ENCODE measurements around the gene NRP1.
"Not testable (repeated sequence)": the region's sequence is repeated elsewhere in the genome, so short reads cannot be mapped to it uniquely, and the experiment has no call there.

Gene NRP1

DNA sequence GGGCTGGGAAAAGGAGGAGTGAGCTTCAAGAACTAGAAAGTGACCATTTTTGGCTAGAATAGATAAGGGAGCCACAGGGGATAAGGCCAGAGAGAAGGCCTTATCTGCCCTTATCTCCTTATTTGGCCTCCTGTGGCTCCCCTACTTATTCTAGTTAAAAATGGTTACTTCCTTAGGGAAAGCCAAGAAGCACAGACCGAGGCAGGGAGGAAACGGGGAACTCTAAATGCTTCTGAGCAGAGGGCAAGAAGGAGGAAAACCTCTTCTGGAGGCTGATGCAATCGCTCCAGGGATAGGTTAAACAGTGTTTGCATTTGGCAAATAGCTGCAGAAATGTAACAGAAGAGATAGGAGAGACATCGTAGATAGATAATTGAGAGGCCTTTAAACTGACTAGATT, 18.6 kb downstream of the NRP1 start:
- DNase-seq = no peak

DNA sequence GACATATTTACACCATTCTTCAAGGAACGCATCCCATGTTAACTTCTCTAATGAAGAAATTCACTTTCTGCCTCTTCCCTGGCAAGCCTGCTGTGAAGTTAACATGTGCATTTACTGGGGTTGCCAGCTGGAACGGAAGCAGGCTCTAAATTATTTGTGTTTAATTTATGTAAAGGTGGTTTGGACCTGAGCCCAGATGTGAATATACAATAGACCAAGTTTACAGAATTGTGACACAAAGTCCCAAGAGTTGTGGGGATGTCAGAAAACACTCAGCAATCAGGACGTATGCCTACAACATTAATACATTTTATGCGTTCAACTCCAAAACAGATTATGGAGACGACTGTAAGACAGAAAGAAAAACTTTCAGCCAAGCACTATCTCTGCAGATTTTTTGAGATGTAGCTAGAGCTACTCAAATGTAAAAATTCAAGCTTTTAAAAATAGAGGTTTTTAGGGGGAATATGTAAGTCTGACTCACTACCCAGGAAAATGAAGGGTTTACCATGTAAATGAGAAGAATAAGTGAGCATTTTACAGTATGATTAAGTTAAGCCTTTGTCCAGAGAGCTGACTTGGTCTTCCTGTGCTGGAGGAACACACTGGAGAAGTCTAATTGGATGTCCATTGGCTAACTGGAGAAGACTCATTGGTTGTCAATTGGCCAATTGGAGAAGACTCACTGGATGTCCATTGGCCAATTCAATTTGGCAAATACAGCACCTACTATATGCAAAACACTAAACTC, 19.5 kb downstream of the NRP1 start:
- DNase-seq = no peak

DNA sequence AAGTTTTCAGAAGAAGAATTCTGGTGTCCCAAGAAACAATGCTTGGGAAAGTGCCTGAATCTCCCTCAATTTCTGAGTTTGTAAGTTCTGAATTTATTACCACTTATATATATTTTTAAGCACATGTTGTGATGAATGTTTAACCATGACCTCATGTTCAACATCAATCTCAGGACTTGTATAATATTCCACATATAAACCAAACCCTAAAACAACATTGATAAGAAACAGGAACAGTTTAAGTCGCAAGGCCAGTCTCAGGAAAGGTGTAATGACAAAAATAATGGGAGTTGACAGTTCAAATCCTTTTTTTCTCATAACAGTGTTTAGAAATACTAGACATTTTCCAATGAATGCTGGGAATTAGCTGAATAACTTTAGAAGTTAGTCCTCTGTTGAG, 22.8 kb downstream of the NRP1 start:
- DNase-seq = no peak

DNA sequence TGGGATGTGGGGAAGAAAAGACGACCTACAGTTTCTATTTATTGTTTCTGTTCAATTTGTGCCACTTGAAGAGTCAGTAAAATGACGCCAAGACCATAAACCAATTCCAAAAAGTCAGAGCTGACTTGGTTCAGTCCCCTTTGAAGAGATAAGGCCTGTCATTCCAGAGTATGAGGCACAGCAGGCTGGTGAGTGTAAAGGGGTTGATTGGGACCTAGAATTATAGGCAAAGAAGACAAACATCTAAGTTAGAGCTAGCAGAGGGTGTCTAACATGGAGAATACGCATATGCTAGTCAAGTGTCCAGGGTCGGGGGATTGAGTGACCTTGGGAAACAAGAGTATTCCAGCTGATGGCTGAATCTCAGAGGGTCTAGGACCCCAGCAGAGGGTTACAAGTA, 23.6 kb downstream of the NRP1 start:
- DNase-seq = no peak

DNA sequence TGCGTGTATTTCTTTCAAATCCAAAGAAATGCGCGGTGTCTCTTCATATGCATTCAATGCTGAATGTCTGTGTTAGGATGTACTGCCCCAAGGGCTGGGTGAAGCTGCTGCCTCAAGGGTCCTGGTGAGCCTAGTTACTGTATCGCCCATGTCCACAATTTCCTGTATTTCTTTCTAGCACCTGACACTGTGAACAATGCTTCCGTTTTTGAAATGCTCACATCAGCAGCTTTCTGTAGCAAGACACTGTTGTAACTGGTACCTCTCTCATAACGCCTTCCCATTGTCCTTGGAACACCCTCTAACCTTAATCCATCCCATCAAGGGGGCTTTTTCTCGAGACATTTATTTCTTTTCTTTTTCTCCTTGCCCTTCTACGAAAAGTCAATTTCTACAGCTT, 25.1 kb downstream of the NRP1 start:
- no peak for DNase-seq

DNA sequence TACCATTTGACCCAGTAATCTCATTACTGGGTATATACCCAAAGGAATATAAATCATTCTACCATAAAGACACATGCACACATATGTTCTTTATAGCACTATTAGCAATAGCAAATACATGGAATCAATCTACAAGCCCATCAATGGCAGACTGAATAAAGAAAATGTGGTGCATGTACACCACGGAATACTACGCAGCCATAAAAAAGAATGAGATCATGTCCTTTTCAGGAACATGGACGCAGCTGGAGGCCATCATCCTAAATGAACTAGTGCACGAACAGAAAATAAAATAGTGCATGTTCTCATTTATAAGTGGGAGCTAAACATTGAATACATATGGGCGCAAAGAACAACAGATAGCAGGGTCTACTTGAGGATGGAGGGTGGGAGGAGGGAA, 26.6 kb downstream of the NRP1 start:
- no peak for DNase-seq

DNA sequence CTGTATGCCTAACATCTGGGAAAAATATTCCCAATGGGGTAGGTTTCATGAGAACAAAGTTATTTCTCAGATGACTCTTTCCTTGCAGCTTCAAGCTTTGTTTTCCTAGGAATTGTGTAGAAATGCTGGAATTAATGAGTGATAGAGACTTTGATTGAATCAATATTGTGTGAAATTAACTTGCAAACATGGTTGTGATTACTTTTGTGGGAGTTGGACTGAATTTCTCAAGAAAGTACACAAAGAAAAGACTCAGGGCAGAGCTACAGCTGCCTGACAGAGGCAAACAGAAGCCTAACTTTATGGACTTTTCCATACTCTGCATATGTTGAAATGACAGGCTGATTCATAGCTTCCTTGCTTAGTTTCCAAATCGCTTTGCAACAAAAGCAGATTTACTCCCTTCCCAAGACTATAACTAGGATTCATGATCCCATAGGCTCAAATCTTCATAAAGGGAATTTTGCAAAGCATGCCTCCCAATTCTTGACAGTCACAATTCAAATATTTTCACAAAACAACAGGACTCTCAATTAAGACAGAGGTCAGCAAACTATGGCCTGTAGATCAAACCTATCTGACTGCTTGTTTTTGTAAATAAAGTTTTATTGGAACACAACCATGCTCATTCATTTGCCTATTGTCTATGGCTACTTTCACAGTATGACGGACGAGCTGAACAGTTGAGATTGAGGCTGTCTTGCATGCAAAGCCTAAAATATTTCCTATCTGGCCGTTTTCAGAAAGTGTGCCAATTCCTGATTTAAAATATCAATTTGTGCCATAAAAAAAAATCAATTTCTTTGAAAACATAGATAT, 27.6 kb downstream of the NRP1 start:
- no peak for DNase-seq

DNA sequence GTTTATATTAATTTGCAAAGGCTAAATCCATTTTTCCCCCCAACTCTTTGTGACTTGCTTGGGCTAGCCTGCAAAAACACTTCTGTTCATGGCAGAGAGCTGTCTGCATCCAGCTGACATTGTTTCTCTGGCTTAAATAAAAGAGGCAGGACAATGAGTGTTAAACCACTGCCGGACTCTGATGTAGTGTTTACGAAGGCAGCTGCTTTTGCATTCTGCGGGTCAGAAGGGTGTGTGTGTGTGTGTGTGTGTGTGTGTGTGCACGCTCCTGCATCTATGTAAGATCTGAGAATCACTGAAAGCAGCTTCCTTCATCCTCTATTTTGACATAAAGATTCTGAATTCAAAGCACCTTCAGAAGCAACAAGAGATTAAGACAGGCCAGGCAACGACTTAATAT, 28.3 kb downstream of the NRP1 start:
- no peak for DNase-seq

DNA sequence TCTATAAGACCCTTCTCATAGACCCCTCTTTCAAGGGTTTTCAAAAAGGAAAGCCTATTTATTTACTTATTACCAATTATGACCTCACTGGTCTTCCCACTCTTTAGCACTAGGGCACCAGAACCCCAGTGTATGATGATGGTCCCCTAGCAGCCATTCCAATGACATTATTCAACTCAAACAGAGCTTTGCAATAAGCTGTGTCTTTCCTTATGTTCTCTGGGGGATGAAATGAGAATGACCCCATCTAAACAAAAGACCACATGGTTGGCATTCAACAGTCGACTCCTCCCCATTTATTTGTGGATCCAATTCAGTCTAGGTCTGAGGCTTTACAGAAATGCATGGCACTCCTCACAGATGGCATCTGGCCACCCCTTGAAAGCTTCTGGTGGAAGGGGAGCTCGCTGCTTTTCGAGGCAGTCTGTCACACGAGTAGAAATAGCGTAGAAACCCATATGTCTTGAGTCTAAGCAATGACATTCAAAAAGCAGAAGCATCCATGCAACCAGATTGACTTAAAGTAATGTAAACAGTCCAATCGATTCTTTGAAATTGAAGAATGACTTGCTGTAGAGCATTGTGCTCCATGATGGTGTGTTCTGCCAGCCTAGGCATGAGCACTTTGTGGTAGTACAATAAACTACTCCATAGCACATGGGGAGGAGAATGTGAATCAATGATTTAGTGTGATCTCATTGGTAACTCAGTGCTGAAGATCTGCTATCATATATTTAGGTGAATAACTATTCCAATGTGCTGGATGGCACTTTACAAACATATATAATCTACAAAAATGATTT, 29.8 kb downstream of the NRP1 start:
- DNase-seq = no peak

DNA sequence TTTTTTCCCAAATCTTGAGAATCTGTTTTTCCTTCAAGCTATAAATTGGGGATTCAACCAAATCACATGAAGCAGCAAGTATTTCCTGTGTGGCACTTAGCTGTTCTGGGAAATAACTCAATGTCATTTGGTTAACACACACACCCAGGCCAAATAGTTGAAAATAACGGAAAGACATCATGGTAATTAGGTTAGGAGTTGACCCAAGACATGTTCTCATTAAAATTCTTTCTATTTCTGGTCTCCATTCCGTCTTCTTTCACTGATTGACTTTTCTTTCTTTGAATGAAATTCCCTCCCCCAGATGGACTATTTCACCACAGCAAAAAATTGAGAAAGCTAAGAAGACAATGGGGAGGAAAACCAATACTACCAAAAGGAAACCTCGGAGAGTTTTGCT, 30.5 kb downstream of the NRP1 start:
- no peak for DNase-seq

DNA sequence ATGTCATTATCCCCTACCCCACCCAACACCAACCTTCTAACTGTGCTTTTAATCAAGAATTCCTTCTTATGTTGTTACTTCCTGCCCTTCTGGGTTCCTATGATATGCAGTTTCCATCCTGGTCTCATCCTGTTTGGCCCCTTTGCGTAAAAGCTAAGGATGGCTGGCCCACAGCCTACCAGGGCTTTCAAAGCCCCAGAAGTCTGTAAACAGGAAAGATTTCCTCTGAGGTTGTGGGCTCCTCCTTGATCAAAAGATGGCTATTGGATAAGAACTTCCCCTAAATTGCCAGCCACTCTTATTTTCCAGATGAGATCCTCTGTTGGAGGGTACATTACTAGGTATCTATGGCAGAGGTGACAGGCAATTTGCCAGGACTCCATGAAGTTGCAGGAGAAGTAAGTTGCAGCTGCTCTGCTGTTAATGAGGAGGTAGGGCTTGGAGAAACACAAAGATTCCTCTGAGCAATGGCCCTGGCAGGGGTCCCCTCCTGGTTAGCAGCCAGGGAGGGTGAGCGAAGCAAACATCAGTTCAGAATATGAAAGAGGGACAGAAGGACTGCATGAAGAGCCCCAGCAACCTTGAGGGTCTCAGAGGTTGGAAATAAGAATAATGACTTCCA, 32.1 kb downstream of the NRP1 start:
- no peak for DNase-seq

DNA sequence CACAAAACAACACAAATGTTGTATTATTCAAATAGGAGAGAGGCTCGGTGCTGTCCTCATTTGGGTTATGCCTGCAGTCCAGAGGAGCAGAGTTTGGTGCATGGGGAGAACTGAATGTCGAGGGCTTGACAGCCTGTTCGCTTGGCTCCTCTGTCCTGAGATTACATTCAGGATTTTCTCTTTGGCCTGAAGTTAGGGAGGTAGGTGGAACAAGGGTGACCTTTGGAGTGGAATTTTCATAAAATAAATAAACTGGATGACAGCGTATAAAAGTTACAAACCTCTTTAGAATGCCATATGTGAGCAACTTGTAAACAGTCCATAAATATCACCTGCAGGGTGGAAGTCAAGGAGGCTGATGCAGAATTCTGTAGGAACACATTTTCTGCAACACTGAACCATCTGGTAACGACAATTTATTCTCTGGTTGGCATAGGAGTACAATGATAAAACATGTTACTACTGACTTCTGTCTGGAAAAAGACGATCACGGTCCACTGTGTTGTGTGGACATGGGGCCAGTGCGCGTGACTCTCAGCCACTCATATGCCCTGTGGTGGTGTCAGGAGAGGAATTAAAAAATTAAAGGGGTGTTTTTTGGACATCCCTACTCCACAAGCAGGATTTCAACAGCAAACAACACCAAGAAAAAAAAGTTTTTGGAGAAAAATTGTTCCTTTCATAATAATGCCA, 33.2 kb downstream of the NRP1 start:
- no peak for DNase-seq

DNA sequence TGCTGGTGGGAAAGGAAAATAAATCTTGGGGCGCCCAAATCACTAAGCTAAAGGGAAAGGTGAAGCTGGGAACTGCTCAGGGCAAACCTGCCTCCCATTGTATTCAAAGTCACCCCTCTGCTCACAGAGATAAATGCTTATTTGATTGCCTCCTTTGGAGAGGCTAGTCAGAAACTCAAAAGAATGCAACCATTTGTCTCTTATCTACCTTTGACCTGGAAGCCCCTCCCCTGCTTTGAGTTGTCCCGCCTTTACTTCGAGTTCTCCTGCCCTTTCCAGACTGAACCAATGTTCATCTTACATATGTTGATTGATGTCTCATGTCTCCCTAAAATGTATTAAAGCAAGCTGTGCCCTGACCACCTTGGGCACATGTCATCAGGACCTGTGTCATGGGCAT, 33.9 kb downstream of the NRP1 start:
- DNase-seq = not testable (repeated sequence)

DNA sequence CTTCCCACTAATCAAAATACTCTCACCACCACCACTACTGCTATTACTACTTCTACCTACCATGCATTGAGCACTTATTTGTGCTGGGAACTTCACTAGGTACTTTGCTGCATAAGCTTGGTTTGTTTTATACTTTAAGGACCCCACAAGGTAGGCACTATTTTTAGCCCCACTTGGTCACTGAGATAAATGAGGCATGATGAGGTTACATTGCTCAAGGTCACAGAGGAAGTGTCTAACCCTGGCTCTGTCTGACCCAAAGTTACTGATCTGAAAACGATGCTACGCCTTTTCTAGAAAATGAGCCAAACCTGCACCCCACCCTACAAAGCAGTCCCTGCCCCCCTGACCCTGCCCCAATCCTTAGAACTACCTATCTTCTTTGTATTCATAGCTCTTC, 35.6 kb downstream of the NRP1 start:
- no peak for DNase-seq

DNA sequence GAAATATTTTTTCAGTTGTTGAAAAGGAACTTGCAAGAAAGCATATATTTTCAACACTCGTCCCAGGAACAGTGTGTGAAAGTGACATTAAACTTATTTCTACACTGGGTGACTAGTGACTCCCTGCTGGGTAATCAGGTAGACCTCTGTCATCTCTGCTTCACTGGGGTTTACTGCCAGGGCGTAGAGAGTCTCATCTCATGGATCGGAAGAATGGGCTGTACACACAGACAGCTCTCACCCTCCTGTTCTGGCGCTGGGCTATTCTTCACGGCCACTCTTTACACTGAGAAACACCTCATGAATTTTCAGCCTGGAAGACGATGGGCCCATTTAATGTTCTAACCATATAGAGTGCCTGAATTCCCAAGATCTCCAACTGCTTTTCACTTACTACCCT, 36.4 kb downstream of the NRP1 start:
- no peak for DNase-seq

DNA sequence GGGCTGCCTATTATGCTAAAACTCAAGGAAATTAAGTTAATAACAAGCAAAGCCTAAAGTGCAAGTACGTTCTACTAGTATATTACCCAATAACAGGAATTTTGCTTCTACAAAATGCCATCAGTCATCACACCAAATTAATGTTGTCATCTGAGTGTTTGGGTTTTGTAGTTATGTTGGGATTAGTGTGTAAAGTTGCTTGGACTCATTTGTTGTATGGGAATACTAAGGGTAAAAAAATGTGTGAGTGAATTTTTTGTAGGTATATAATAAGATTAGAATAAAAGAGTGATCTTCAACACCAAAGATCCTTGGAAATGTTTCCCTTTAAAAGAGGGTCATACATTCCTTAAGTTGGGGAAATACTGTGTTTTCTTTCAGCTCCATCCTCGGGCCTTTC, 38.6 kb downstream of the NRP1 start:
- no peak for DNase-seq

DNA sequence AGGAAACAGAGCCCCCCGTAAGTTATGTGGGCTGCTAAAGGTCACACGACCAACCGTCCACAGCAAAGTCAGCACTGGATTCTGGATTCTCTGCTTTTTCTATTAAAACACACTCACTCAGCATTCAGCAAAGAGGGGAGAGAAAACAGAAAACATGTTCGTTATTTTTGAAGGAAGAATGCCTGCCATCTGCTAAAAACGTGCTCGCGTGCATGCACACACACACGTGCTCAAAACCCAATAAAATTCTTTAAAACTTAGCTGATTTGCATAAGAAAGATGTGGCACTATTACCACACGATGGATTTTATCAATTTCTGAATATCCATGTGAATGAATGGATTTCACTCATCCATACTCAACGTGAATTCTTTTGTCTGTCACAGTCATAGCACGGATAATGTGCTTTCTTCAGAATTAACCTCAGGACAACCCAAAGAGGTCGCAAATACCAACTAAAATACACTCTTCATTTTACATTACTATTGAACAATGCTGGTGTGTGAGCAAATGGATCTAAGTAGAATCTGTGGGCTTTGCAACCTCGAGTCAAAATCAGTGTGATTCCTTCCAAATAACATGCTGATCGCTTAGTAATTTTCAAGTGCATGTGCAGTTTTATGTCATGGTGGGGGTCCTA, 40.8 kb downstream of the NRP1 start:
- no peak for DNase-seq

DNA sequence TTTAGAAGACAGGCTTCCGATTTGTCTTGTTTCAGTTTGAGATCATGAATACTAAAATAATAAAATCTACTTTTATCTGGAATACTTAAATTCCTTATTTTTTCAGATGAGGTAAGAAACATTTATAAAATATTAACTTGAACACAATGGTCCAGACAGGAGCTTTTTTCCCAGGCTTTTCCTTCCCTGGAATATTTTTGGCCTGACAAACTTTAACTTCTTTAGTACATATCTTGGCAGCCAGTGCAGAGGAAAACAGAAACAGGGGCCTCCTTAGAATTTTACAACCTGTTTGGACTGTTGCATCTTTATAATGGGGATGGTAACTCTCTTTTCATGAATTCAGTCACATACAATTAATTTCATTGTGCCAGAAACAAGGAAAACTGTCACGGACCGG, 41.4 kb downstream of the NRP1 start:
- no peak for DNase-seq

DNA sequence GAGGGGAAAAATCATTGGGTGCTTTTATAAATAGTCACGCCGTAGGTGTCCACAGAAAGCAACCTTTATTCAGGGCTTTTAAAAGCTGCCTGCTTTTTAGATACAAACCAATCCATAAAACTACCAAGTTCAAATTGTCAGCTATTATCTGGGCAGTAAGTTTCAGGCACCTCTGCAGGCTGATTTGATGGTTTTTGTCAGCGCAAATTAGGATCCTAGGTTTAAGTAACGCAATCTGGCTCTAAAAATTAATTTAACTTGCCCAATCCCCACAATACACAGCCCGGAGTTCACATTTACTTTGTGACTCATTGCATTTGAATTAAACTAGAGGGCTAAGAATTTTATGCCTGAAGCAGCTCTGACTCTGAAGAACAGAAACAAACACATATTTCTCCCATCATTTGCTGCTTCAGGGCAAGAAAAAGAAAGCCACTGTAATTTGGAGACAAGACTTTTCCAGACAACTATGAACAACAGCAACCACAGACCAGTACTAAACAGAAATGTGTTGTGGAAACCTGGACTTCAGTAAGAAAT, 43.3 kb downstream of the NRP1 start:
- no peak for DNase-seq

DNA sequence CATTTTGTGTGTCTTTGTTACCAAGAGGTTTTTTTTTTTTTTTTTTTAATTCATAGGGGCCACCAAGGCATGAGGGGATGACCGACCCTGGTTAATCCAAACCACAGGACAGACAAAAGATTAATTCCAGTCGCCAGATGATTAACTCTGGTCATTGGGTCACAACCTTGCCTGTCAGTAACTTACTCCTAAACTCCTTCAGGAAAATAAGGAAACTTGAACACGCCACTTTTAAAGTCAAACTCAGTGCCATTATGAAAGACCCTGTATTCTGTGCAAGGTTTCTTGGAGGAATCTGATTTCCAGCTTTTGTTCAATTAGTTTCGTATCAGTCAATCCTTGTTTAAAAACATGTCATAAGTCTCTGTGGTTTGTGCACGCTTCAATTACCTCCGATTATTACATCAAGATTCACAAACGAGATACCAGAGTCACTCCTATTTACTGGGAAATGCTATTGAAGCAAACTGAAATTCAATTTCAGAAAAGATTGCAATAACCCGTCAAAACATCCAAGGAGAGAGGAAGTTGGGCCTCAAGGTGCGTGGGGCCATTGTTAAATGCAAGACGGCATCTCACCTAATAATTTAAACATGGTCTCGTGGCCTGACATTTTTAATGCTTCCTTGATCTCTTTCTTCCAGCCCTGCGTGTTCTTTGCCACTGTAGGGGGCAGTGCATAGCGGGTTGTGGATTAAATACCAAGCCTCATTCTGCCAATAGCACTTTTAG, 44.0 kb downstream of the NRP1 start:
- DNase-seq = no peak

DNA sequence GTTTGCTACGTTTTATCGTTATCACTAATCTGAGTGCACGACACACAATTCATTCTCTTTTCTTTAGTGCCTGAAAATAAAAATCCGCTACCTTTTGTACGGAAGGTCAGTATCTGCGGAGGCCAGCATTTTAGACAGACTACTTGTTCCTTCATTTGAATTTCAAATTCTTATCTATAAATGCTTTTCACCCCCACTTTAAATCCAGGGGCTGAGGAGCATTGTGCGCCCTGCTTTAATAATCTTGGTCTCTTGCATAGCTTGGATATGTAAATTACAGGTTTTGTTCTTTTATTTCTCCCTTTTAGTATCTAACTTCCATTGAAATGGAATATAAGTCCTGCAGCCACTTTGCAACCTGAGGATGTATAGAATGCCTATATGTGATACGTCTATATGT, 44.7 kb downstream of the NRP1 start:
- no peak for DNase-seq
